Calu3 (cell line): ENCODE measurements around the gene ADSL. TPM values are rescaled to one million over a fixed set of nuclear protein-coding genes. Genes with fewer than 3 reads are reported as not detected.

Experiments
- BruUV-seq: library from RNA; stranded (reverse); fragments of 400-500 nt; replicated peaks from 2 replicates; lab custom pipeline; 2021; lab: Mats Ljungman, UMichigan
- CTCF ChIA-PET: fragments of 300-600 bp; sonication (Branson Sonifier 250); formaldehyde crosslinking; loops from one replicate; lab custom pipeline; 2022; ENCODE audit warnings: antibody characterized with exemption; lab: Charles Lee
- DNase-seq: peaks from one replicate; pipeline ENCODE4 v3.0.0; 2022
- H3K27ac Mint-ChIP-seq: one replicate; pipeline ENCODE4 v1.8.0; 2022; ENCODE audit warnings: mixed read lengths; ENCODE audit not compliant: unreplicated experiment
- H3K27me3 Mint-ChIP-seq: one replicate; pipeline ENCODE4 v1.8.0; 2022; ENCODE audit warnings: mixed read lengths; ENCODE audit not compliant: unreplicated experiment
- H3K36me3 Mint-ChIP-seq: one replicate; pipeline ENCODE4 v1.8.0; 2022; ENCODE audit warnings: mild to moderate bottlenecking, moderate library complexity, mixed read lengths; ENCODE audit not compliant: insufficient read depth, unreplicated experiment
- H3K4me1 Mint-ChIP-seq: one replicate; pipeline ENCODE4 v1.8.0; 2022; ENCODE audit warnings: mild to moderate bottlenecking, low read depth, mixed read lengths; ENCODE audit not compliant: unreplicated experiment
- H3K4me3 Mint-ChIP-seq: one replicate; pipeline ENCODE4 v1.8.0; 2022; ENCODE audit warnings: mild to moderate bottlenecking, low read depth, moderate library complexity, mixed read lengths; ENCODE audit not compliant: unreplicated experiment
- H3K9me3 Mint-ChIP-seq: one replicate; pipeline ENCODE4 v1.8.0; 2022; ENCODE audit warnings: low read depth, mixed read lengths; ENCODE audit not compliant: unreplicated experiment
- intact Hi-C: fragments of 100-400 bp; cut with micrococcal nuclease; formaldehyde crosslinking; loops from one replicate; pipeline ENCODE4 v1.10.0; 2022; ENCODE audit not compliant: unreplicated experiment
- total RNA-seq: library from RNA; stranded (reverse); gene quantifications from 2 replicates; pipeline ENCODE4 v1.2.3, GENCODE V29; 2022
- TF ChIP-seq, protein P1 (sequence below): fragments of 200-600 bp; IDR thresholded peaks from one replicate; pipeline ENCODE4 v1.8.0; 2022; ENCODE audit warnings: antibody characterized with exemption; ENCODE audit not compliant: unreplicated experiment

Gene ADSL
- total RNA-seq, 1 experiment from 2014 or later = 96.3 TPM

DNA sequence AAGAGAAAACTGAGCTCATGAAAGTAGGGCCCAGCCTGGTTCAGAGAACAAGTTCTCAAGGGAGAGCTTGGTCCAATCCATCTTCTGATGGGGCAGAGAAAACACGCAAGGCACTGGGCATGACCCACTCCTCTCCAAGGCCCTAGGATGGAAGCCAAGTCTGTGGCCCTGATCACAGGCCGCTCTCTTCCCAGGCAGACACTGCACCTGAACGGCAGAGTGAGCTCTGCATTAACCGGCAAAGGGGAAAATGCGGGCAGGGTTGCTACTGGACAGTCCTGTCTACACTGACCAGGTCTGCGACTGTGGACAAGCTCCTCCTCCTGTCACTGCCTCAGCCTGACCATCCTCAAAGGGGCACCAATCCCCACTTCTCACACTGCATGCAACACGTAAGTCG lies 73.4 kb downstream of the ADSL start:
- DNase-seq = no peak
- H3K4me1 Mint-ChIP-seq = no peaks in the 10 kb centered on the region
- no TSS peak for BruUV-seq
- CTCF ChIA-PET = interaction anchor here (0.8 kb wide), 2 partner anchors 23 to 232 kb away, joined by 3 read pairs; no protein-coding TSS in a partner anchor
- TF ChIP-seq, protein P1, sequence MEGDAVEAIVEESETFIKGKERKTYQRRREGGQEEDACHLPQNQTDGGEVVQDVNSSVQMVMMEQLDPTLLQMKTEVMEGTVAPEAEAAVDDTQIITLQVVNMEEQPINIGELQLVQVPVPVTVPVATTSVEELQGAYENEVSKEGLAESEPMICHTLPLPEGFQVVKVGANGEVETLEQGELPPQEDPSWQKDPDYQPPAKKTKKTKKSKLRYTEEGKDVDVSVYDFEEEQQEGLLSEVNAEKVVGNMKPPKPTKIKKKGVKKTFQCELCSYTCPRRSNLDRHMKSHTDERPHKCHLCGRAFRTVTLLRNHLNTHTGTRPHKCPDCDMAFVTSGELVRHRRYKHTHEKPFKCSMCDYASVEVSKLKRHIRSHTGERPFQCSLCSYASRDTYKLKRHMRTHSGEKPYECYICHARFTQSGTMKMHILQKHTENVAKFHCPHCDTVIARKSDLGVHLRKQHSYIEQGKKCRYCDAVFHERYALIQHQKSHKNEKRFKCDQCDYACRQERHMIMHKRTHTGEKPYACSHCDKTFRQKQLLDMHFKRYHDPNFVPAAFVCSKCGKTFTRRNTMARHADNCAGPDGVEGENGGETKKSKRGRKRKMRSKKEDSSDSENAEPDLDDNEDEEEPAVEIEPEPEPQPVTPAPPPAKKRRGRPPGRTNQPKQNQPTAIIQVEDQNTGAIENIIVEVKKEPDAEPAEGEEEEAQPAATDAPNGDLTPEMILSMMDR = no peak
- H3K36me3 Mint-ChIP-seq = peaks cover 28% of the 10 kb centered on the region
- no peaks in the 10 kb centered on the region for H3K27me3 Mint-ChIP-seq
- no peaks in the 10 kb centered on the region for H3K9me3 Mint-ChIP-seq
- H3K4me3 Mint-ChIP-seq = no peak overlapping the region
- intact Hi-C loops = no loop called here
- no peak overlapping the region for H3K27ac Mint-ChIP-seq

DNA sequence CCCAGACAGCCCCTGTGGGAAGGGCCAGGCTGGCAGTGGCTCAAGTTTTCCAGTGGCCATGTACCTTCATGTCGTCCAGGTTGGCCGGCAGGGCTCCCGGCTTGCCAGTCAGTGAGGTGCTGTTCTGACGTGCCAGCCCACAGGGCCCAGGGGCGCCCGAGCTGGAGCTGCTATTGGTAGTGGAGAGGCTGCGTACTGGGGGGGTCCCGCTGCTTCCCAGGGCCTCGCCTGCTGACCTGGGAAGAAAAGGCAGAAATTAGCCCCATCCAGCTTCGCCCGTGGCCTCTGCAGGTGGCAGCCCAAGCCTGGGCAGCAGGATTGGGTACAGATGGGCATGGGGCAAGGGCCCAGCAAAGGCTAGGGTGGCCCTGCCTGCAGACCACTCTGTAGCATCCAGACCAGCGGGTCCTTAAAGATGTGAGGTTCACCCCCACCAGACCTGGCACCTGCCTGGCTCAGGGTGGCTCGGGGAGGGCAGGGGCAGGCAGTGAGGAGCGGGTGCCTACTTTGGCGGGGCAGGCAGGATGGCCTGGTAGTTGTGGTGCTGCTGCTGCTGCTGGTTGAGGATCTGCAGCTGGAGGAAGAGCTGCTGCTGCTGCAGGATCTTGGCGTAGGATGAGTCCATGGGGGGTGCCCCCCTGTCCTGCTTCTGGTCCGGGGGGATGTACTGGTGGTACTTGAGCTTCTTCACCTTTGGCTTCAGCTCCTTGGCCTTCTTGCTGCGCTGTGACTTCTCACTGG lies 74.2 kb downstream of the ADSL start:
- no peak for DNase-seq
- Mint-ChIP-seq H3K9me3 (no peaks in the 10 kb centered on the region), H3K36me3 (peaks cover 22% of the 10 kb centered on the region), H3K4me3 (no peak overlapping the region), H3K4me1 (no peaks in the 10 kb centered on the region), H3K27me3 (no peaks in the 10 kb centered on the region), H3K27ac (no peak overlapping the region)
- CTCF ChIA-PET = interaction anchor here (0.8 kb wide), 1 partner anchor 24 kb away, joined by 3 read pairs; no protein-coding TSS in a partner anchor
- no TSS peak for BruUV-seq
- intact Hi-C loops = no loop called here
- TF ChIP-seq, protein P1 = no peak

DNA sequence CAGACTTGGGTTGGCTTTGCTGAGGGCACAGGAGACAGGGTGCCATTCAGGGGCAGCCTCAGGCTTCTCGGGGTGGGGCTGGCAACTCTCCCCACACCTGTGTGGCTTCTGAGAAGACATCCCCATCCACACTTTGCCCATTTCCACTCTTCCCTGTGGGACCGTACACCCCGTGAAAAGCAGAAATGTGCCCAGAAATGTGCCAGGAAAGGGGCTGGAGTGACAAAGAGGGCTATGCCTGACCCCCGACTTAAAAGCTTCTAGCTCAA lies 74.7 kb downstream of the ADSL start:
- H3K4me1 Mint-ChIP-seq = no peaks in the 10 kb centered on the region
- H3K27me3 Mint-ChIP-seq = no peaks in the 10 kb centered on the region
- intact Hi-C loops = no loop called here
- H3K27ac Mint-ChIP-seq = no peak overlapping the region
- DNase-seq = no peak
- TF ChIP-seq, protein P1 = no peak
- peaks cover 20% of the 10 kb centered on the region for H3K36me3 Mint-ChIP-seq
- BruUV-seq = no TSS peak
- no peaks in the 10 kb centered on the region for H3K9me3 Mint-ChIP-seq
- CTCF ChIA-PET = no interaction called here
- H3K4me3 Mint-ChIP-seq = no peak overlapping the region

DNA sequence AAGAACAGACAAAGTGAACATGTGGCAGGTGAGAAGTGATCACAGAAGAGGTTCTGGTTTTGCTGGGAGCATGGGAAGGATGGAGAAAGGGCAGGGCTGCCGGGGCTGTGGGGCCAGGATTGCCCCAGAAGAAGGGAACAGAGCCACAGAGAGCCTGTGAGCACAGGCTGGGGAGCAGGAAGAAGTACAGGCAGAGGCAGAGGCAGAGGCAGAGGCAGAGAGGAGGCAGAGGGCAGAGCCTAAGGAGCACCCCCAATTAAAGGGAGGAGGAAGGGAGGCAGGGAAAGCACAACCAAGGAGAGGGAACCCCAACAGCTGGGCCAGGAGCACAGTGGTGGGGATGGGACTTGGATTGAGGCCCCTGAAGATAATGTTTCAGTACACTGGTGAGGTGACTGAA lies 75.6 kb downstream of the ADSL start:
- Mint-ChIP-seq H3K4me1 (no peaks in the 10 kb centered on the region), H3K9me3 (no peaks in the 10 kb centered on the region), H3K36me3 (peaks cover 12% of the 10 kb centered on the region), H3K4me3 (no peak overlapping the region), H3K27ac (no peak overlapping the region), H3K27me3 (no peaks in the 10 kb centered on the region)
- DNase-seq = no peak
- TF ChIP-seq, protein P1 = no peak
- BruUV-seq = no TSS peak
- CTCF ChIA-PET = no interaction called here
- intact Hi-C loops = no loop called here
